Measurements from ENCODE around the gene BCL2L13. TPM values are rescaled to one million over a fixed set of nuclear protein-coding genes. Genes with fewer than 3 reads are reported as not detected.

BCL2L13 gene
- total RNA-seq, 1 experiment from 2014 or later, result 38.1 TPM

GRCh38 chr22:17774926-17775685 is 136.5 kb downstream of the BCL2L13 start (continued):
- TF ChIP-seq FOXP1 (CRISPR knock-in tag; IDR thresholded peaks at IDR 0.05; ENCODE audit: borderline replicate concordance) (no peak), TCF7 (CRISPR knock-in tag; IDR thresholded peaks at IDR 0.05; ENCODE audit: low read depth) (no peak)

DNA sequence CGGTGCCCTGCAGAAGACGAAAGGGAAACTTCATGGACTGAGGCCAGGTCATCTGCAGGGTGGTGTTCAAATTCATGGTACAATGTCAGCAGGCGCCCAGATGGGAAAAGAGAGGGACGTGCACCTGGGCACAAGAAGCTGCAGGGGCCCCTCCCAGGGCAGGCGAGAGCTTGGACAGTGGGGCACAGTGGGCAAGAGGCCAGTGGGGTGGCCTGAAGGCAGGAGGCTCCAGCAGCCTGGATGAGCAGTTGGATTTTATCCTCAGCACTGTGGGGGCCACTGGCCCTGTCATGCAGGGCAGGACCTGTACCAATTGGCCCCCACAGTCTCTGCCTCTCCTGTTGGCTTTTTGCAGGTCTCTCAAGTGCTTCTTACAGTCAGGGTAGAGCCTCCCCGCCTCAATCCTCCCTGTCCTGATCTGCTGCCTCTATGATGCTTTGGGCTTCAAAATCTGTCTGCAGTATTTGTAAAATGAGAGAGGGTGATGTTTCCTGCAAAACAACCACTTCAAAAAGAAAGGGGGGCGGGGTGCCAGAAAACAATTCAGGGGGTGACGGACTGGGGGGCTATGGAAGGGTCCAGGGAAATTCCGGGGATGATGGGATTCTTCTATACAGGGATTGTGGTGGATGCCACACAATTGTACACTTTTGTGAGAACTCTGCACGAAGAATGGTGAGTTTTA is 137.4 kb downstream of the BCL2L13 start:
- TF ChIP-seq JAZF1 (CRISPR knock-in tag; IDR thresholded peaks at IDR 0.05), result no peak
- no peak for TF ChIP-seq KAT7 (CRISPR knock-in tag; IDR thresholded peaks at IDR 0.05; ENCODE audit: borderline replicate concordance)
- no peak for TF ChIP-seq ATF1 (CRISPR knock-in tag; IDR thresholded peaks at IDR 0.05)
- TF ChIP-seq ESRRA (CRISPR knock-in tag; IDR thresholded peaks at IDR 0.05; ENCODE audit: borderline replicate concordance), result no peak
- no peak for TF ChIP-seq SOX15 (CRISPR knock-in tag; IDR thresholded peaks at IDR 0.05)
- TF ChIP-seq, protein P1, sequence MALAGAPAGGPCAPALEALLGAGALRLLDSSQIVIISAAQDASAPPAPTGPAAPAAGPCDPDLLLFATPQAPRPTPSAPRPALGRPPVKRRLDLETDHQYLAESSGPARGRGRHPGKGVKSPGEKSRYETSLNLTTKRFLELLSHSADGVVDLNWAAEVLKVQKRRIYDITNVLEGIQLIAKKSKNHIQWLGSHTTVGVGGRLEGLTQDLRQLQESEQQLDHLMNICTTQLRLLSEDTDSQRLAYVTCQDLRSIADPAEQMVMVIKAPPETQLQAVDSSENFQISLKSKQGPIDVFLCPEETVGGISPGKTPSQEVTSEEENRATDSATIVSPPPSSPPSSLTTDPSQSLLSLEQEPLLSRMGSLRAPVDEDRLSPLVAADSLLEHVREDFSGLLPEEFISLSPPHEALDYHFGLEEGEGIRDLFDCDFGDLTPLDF (CRISPR knock-in tag; IDR thresholded peaks at IDR 0.05), result no peak
- TF ChIP-seq CREB1 (CRISPR knock-in tag; IDR thresholded peaks at IDR 0.05), result no peak
- no peak for TF ChIP-seq GRHL2 (CRISPR knock-in tag; IDR thresholded peaks at IDR 0.05; ENCODE audit: insufficient replicate concordance, severe bottlenecking)
- no peak for TF ChIP-seq MXD4 (CRISPR knock-in tag; IDR thresholded peaks at IDR 0.05; ENCODE audit: borderline replicate concordance)
- TF ChIP-seq, protein P2, sequence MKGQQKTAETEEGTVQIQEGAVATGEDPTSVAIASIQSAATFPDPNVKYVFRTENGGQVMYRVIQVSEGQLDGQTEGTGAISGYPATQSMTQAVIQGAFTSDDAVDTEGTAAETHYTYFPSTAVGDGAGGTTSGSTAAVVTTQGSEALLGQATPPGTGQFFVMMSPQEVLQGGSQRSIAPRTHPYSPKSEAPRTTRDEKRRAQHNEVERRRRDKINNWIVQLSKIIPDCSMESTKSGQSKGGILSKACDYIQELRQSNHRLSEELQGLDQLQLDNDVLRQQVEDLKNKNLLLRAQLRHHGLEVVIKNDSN (CRISPR knock-in tag; IDR thresholded peaks at IDR 0.05), result no peak
- TF ChIP-seq, protein P3, sequence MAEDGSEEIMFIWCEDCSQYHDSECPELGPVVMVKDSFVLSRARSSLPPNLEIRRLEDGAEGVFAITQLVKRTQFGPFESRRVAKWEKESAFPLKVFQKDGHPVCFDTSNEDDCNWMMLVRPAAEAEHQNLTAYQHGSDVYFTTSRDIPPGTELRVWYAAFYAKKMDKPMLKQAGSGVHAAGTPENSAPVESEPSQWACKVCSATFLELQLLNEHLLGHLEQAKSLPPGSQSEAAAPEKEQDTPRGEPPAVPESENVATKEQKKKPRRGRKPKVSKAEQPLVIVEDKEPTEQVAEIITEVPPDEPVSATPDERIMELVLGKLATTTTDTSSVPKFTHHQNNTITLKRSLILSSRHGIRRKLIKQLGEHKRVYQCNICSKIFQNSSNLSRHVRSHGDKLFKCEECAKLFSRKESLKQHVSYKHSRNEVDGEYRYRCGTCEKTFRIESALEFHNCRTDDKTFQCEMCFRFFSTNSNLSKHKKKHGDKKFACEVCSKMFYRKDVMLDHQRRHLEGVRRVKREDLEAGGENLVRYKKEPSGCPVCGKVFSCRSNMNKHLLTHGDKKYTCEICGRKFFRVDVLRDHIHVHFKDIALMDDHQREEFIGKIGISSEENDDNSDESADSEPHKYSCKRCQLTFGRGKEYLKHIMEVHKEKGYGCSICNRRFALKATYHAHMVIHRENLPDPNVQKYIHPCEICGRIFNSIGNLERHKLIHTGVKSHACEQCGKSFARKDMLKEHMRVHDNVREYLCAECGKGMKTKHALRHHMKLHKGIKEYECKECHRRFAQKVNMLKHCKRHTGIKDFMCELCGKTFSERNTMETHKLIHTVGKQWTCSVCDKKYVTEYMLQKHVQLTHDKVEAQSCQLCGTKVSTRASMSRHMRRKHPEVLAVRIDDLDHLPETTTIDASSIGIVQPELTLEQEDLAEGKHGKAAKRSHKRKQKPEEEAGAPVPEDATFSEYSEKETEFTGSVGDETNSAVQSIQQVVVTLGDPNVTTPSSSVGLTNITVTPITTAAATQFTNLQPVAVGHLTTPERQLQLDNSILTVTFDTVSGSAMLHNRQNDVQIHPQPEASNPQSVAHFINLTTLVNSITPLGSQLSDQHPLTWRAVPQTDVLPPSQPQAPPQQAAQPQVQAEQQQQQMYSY (CRISPR knock-in tag; IDR thresholded peaks at IDR 0.05), result no peak
- TF ChIP-seq ZNF423 (CRISPR knock-in tag; IDR thresholded peaks at IDR 0.05), result no peak
- TF ChIP-seq, protein P4, sequence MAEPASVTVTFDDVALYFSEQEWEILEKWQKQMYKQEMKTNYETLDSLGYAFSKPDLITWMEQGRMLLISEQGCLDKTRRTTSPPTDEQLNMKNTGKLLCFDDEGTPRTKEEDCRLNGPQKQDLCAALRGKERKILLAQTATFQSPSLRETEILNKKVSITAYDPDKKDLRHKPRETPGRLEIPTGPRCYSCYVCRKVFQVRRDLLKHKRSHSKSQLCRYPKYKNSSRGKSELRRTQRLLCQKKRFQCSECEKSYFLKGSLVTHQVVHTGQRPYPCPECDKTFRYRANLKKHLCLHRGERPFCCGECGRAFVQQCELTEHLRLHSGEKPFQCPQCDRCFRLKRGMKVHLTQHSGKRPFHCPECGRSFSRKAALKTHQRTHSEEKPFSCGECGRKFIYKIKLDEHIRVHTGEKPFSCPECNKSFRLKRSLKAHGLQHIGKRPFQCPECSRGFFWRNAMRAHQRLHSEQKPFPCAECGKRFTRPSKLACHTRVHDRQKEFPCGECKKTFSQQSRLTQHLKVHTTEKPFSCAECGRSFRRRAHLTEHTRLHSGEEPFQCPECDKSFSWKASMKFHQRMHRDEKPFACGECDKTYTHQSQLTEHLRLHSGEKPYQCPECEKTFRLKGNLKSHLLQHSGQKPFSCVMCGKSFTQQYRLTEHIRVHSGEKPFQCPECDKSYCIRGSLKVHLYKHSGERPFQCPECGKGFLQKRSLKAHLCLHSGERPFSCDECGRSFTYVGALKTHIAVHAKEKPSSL (CRISPR knock-in tag; conservative IDR thresholded peaks at IDR 0.05), result no peak
- no peak for TF ChIP-seq ZNF281 (CRISPR knock-in tag; IDR thresholded peaks at IDR 0.05)
- no peak for TF ChIP-seq GABPB1 (CRISPR knock-in tag; IDR thresholded peaks at IDR 0.05)
- no peak for TF ChIP-seq RELA (CRISPR knock-in tag; IDR thresholded peaks at IDR 0.05; ENCODE audit: borderline replicate concordance)
- no peak for TF ChIP-seq CBFB (CRISPR knock-in tag; IDR thresholded peaks at IDR 0.05; ENCODE audit: low read depth)
- no peak for TF ChIP-seq JUN (CRISPR knock-in tag; IDR thresholded peaks at IDR 0.05)
- H3K9me3 Mint-ChIP-seq, result no peaks in the 10 kb centered on the region
- H3K27ac Mint-ChIP-seq, result no peak overlapping the region
- ChIA-PET POLR2A (no interaction called here), CTCF (interaction anchor here (1.4 kb wide), 1 partner anchor 9 kb away, joined by 4 read pairs; no protein-coding TSS in a partner anchor)
- ATAC-seq, result no peak
- no peak overlapping the region; the same call in 1 of the 2 replicates for H3K4me3 Mint-ChIP-seq
- H3K4me1 Mint-ChIP-seq, result peaks cover 36% of the 10 kb centered on the region
- no peak for DNase-seq (ENCODE audit: low spot score)
- H3K27me3 Mint-ChIP-seq (ENCODE audit: low read depth), result peaks cover 5% of the 10 kb centered on the region; the same call in 1 of the 2 replicates
- no peaks in the 10 kb centered on the region for H3K36me3 Mint-ChIP-seq
